ENCODE data around the gene TSNAX. TPM values are rescaled to one million over a fixed set of nuclear protein-coding genes. Genes with fewer than 3 reads are reported as not detected.

Gene TSNAX
- total and polyA plus RNA-seq, 7 donors, result 17.7 to 37.5 (median 29.3) TPM

DNA sequence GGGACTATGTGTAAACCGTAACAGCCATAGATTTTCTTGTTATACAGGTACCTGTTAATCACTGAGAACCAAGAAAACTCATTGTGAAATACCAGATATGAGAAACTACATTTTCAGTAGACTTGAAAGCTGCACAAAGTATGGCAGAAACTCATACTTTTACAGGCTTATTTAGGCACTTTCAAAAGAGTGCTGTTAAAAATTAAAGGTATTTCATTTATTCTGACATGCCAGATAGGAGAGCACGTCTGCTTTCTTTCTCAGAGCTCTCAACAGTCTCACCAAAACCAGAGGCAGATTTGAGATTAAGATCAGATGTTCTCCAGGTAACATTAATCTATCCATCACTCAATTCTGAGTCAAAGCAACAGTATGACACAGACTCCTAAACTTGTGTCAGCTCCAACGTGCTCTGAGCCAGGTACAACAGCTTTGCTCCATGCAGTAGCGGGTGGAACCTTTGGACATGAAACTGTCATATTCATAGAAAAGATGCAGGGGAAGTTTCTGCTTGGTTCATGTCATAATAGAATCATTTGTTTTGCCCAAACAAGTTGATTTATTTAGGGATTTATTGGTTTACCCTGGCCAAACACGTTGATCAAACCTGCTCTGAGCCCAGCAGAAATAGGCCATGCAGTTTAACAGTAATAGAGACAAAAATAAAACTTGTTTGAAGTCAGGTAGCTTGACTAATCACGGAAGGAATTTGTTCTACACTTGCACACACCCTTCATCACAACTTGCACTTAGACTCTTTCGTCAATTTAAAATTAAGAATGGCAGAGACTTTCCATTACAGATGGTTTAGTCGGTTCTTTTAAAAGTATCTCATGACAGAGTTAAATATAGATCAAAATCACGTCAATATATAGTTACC, 20.8 kb upstream of the TSNAX start:
- intact Hi-C loops (cut with DNase I), result no loop called here
- H3K27ac ChIP-seq, result no peak overlapping the region
- H3K4me1 ChIP-seq, result peaks cover 0 to 8% (median 0%) of the 10 kb centered on the region in 4 donors
- no peaks in the 10 kb centered on the region for H3K36me3 ChIP-seq
- no peak for DNase-seq
- no peak for TF ChIP-seq POLR2AphosphoS5 (IDR thresholded peaks at IDR 0.05)
- no peak for TF ChIP-seq CTCF (IDR thresholded peaks at IDR 0.05)
- no peak for TF ChIP-seq EP300 (IDR thresholded peaks at IDR 0.05)
- TF ChIP-seq POLR2A (IDR thresholded peaks at IDR 0.05), result no peak
- H3K4me3 ChIP-seq, result no peak overlapping the region
- WGBS, 2 donors, result 79 to 82% methylated on average over 9 of the region's 9 CpGs
- H3K27me3 ChIP-seq, result no peaks in the 10 kb centered on the region
- H3K9me3 ChIP-seq, result no peaks in the 10 kb centered on the region

DNA sequence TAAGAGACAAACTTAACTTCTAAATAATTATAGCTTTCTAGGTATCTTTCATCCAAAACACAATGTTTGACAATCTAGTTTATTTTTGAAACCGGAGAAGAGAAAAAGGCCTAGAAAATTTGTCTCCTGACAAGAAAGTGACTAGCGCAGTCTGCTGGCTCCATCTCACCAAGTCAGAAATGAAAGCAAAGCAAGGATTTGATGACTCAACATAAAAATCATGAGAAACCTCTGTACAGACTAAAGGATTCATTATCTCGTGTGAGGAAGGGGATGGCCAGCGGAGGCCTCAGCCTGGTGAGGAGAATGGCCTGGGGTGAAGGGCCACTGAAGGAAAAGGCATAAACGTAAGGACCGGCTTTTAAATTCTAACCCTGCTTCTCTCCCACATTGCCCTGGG, 20.0 kb upstream of the TSNAX start:
- Histone ChIP-seq H3K4me1 (peaks cover 0 to 8% (median 0%) of the 10 kb centered on the region in 4 donors), H3K27me3 (no peaks in the 10 kb centered on the region), H3K36me3 (no peaks in the 10 kb centered on the region), H3K9me3 (no peaks in the 10 kb centered on the region), H3K27ac (no peak overlapping the region), H3K4me3 (no peak overlapping the region)
- TF ChIP-seq EP300 (IDR thresholded peaks at IDR 0.05) (no peak), POLR2A (IDR thresholded peaks at IDR 0.05) (no peak)
- DNase-seq, result no peak
- 85 to 90% methylated on average over 6 of the region's 6 CpGs for WGBS, 2 donors
- intact Hi-C loops (cut with DNase I), result no loop called here

GRCh38 chr1:231508941-231509340, 19.5 kb upstream of the TSNAX start:
- Histone ChIP-seq H3K36me3 (no peaks in the 10 kb centered on the region), H3K4me3 (no peak overlapping the region), H3K27ac (no peak overlapping the region), H3K9me3 (no peaks in the 10 kb centered on the region), H3K27me3 (no peaks in the 10 kb centered on the region), H3K4me1 (peaks cover 0 to 8% (median 0%) of the 10 kb centered on the region in 4 donors)
- no peak for TF ChIP-seq POLR2AphosphoS5 (IDR thresholded peaks at IDR 0.05)
- no peak for TF ChIP-seq CTCF (IDR thresholded peaks at IDR 0.05)
- no peak for TF ChIP-seq EP300 (IDR thresholded peaks at IDR 0.05)
- TF ChIP-seq POLR2A (IDR thresholded peaks at IDR 0.05), result no peak
- no peak for DNase-seq
- intact Hi-C loops (cut with DNase I), result no loop called here
- WGBS, 2 donors, result 86 to 93% methylated on average over 6 of the region's 6 CpGs

GRCh38 chr1:231512147-231512698, 16.2 kb upstream of the TSNAX start:
- DNase-seq, result no peak
- Histone ChIP-seq H3K27me3 (no peaks in the 10 kb centered on the region), H3K27ac (no peak overlapping the region), H3K4me1 (peaks cover 0 to 8% (median 0%) of the 10 kb centered on the region in 4 donors), H3K36me3 (no peaks in the 10 kb centered on the region), H3K4me3 (no peak overlapping the region), H3K9me3 (no peaks in the 10 kb centered on the region)
- intact Hi-C loops (cut with DNase I), result no loop called here
- WGBS, 2 donors, result 79 to 88% methylated on average over 2 of the region's 2 CpGs
- TF ChIP-seq EP300 (IDR thresholded peaks at IDR 0.05), result no peak
- TF ChIP-seq CTCF (IDR thresholded peaks at IDR 0.05), result no peak
- no peak for TF ChIP-seq POLR2A (IDR thresholded peaks at IDR 0.05)
- TF ChIP-seq POLR2AphosphoS5 (IDR thresholded peaks at IDR 0.05), result no peak

GRCh38 chr1:231515748-231516147, 12.7 kb upstream of the TSNAX start:
- Histone ChIP-seq H3K9me3 (no peaks in the 10 kb centered on the region), H3K4me1 (no peaks in the 10 kb centered on the region), H3K4me3 (no peak overlapping the region), H3K36me3 (no peaks in the 10 kb centered on the region), H3K27ac (no peak overlapping the region), H3K27me3 (no peaks in the 10 kb centered on the region)
- DNase-seq, result no peak
- intact Hi-C loops (cut with DNase I), result no loop called here
- 49 to 65% methylated on average over 2 of the region's 2 CpGs for WGBS, 2 donors
- TF ChIP-seq EP300 (IDR thresholded peaks at IDR 0.05), result no peak
- no peak for TF ChIP-seq POLR2AphosphoS5 (IDR thresholded peaks at IDR 0.05)
- TF ChIP-seq POLR2A (IDR thresholded peaks at IDR 0.05), result no peak
- TF ChIP-seq CTCF (IDR thresholded peaks at IDR 0.05), result no peak

All from sigmoid colon (tissue), 7 donors.